ENCODE data around the gene TEX9.

- TF ChIP-seq CTCF (conservative IDR thresholded peaks at IDR 0.05 in 1 of 2, IDR thresholded peaks at IDR 0.05 in 1 of 2; ENCODE audit: low read depth in 1 of 2, low read length in 2 of 2) (no peak), EZH2 (IDR thresholded peaks at IDR 0.05; ENCODE audit: low read length, missing control alignments) (no peak)
Observed at GRCh38 chr15:56425976-56426375, 60.8 kb downstream of the TEX9 start.
